WERI-Rb-1 (cell line): ENCODE measurements around the gene DEGS2.

ENCODE experiments used
- DNase-seq: peaks from one replicate; pipeline ENCODE4 v3.0.0-alpha.2; 2020
- H3K27ac ChIP-seq: fragments of 250-450 bp; sonication (Bioruptor Pico); 2 replicates; pipeline ENCODE4 v1.5.1; 2020; ENCODE audit warnings: mild to moderate bottlenecking, moderate library complexity
- H3K27me3 ChIP-seq: fragments of 250-450 bp; sonication (Bioruptor Pico); 2 replicates; pipeline ENCODE4 v1.5.1; 2021; ENCODE audit warnings: mild to moderate bottlenecking, low read depth, moderate library complexity; ENCODE audit not compliant: insufficient read depth, severe bottlenecking
- H3K36me3 ChIP-seq: fragments of 250-450 bp; sonication (Bioruptor Pico); 2 replicates; pipeline ENCODE4 v1.5.1; 2020; ENCODE audit warnings: mild to moderate bottlenecking, moderate library complexity
- H3K4me3 ChIP-seq: 2 replicates; pipeline ENCODE4 v1.5.1; 2011; ENCODE audit warnings: low read depth, mild to moderate bottlenecking, control low read depth, low read length
- H3K9me3 ChIP-seq: fragments of 250-450 bp; sonication (Bioruptor Pico); 2 replicates; pipeline ENCODE4 v1.5.1; 2021; ENCODE audit warnings: mild to moderate bottlenecking, moderate library complexity; ENCODE audit not compliant: severe bottlenecking
- CTCF ChIP-seq: IDR thresholded peaks from 2 replicates; pipeline ENCODE4 v1.5.1; 2011; ENCODE audit warnings: low read depth, mild to moderate bottlenecking, control low read depth, inconsistent platforms, low read length

DEGS2 gene

GRCh38 chr14:100103250-100104005 lies 56.0 kb downstream of the DEGS2 start:
- peaks cover 19% of the 10 kb centered on the region for H3K36me3 ChIP-seq
- TF ChIP-seq CTCF = no peak
- no peak overlapping the region for H3K4me3 ChIP-seq
- H3K27me3 ChIP-seq = no peaks in the 10 kb centered on the region
- no peak for DNase-seq
- H3K27ac ChIP-seq = no peak overlapping the region
- no peaks in the 10 kb centered on the region for H3K9me3 ChIP-seq

- no peak for TF ChIP-seq CTCF
- no peak overlapping the region for H3K27ac ChIP-seq
Measured at GRCh38 chr14:100102156-100102785, 57.2 kb downstream of the DEGS2 start.

GRCh38 chr14:100100032-100100703 lies 59.3 kb downstream of the DEGS2 start:
- no peak for TF ChIP-seq CTCF
- peaks cover 39% of the 10 kb centered on the region for H3K36me3 ChIP-seq
- no peaks in the 10 kb centered on the region for H3K27me3 ChIP-seq
- H3K27ac ChIP-seq = no peak overlapping the region
- H3K4me3 ChIP-seq = no peak overlapping the region
- DNase-seq = no peak
- no peaks in the 10 kb centered on the region for H3K9me3 ChIP-seq

More at GRCh38 chr14:100102156-100102785, 57.2 kb downstream of the DEGS2 start:
- Histone ChIP-seq H3K27me3 (no peaks in the 10 kb centered on the region), H3K4me3 (no peak overlapping the region), H3K36me3 (peaks cover 30% of the 10 kb centered on the region), H3K9me3 (no peaks in the 10 kb centered on the region)
- DNase-seq = no peak

- H3K27me3 ChIP-seq = no peaks in the 10 kb centered on the region
- no peak for TF ChIP-seq CTCF
- H3K36me3 ChIP-seq = peaks cover 35% of the 10 kb centered on the region
- H3K27ac ChIP-seq = no peak overlapping the region
- no peak overlapping the region for H3K4me3 ChIP-seq
- no peak for DNase-seq
- no peaks in the 10 kb centered on the region for H3K9me3 ChIP-seq
Measured at GRCh38 chr14:100098171-100098570, 61.3 kb downstream of the DEGS2 start.

GRCh38 chr14:100096656-100097055 lies 62.8 kb downstream of the DEGS2 start:
- no peaks in the 10 kb centered on the region for H3K27me3 ChIP-seq
- no peak overlapping the region for H3K4me3 ChIP-seq
- no peak for DNase-seq
- peaks cover 47% of the 10 kb centered on the region for H3K36me3 ChIP-seq
- H3K27ac ChIP-seq = no peak overlapping the region
- no peak for TF ChIP-seq CTCF
- H3K9me3 ChIP-seq = no peaks in the 10 kb centered on the region
